ENCODE measurements around the gene COL27A1. TPM values are rescaled to one million over a fixed set of nuclear protein-coding genes. Genes with fewer than 3 reads are reported as not detected.

Gene COL27A1
- total and polyA plus RNA-seq, 2 experiments from 2014 or later: 10.5 to 18.0 TPM

DNA sequence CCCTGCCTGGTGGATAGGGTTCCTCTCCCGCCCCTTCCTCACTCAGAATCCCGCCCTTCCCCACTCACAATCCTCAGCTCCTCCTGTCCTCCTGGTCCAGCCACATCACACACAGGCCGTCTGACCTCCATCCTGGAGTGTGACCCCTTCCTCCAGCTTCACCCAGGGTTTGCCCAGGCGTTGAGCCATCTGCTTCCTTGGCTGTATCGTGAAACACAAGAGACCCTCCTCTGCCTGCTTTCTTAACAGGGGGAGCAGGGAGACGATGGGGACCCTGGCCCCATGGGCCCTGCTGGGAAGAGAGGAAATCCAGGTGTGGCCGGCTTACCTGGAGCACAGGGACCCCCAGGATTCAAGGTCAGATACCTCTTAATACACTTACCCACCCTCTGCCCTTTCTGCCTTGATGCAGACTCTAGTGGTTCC, 135.2 kb downstream of the COL27A1 start:
- Mint-ChIP-seq H3K4me3 (no peak overlapping the region), H3K27ac (no peak overlapping the region), H3K4me1 (peaks cover 20% of the 10 kb centered on the region), H3K9me3 (peaks cover 12% of the 10 kb centered on the region), H3K36me3 (ENCODE audit: low read depth) (peaks cover 31% of the 10 kb centered on the region), H3K27me3 (ENCODE audit: insufficient read depth, low read depth, poor library complexity) (no peaks in the 10 kb centered on the region)
- DNase-seq (ENCODE audit: low spot score) (no peak), ATAC-seq (no peak; the same call in 2 of the 3 replicates)
- H3K4me3 ChIP-seq: no peak overlapping the region
- peaks cover 27% of the 10 kb centered on the region for H3K36me3 ChIP-seq (ENCODE audit: insufficient read depth)
- no peaks in the 10 kb centered on the region for H4K20me1 ChIP-seq (replicated peaks; ENCODE audit: insufficient read depth)
- H3K27ac ChIP-seq (ENCODE audit: low read depth): no peak overlapping the region
- no peak overlapping the region for H3K4me2 ChIP-seq
- H3F3A ChIP-seq (replicated peaks; ENCODE audit: low read depth): no peaks in the 10 kb centered on the region
- TF ChIP-seq JUNB (IDR thresholded peaks at IDR 0.05; ENCODE audit: unreplicated experiment): no peak
- no peak for TF ChIP-seq STAT1 (IDR thresholded peaks at IDR 0.05; ENCODE audit: unreplicated experiment)
- TF ChIP-seq, protein P1, sequence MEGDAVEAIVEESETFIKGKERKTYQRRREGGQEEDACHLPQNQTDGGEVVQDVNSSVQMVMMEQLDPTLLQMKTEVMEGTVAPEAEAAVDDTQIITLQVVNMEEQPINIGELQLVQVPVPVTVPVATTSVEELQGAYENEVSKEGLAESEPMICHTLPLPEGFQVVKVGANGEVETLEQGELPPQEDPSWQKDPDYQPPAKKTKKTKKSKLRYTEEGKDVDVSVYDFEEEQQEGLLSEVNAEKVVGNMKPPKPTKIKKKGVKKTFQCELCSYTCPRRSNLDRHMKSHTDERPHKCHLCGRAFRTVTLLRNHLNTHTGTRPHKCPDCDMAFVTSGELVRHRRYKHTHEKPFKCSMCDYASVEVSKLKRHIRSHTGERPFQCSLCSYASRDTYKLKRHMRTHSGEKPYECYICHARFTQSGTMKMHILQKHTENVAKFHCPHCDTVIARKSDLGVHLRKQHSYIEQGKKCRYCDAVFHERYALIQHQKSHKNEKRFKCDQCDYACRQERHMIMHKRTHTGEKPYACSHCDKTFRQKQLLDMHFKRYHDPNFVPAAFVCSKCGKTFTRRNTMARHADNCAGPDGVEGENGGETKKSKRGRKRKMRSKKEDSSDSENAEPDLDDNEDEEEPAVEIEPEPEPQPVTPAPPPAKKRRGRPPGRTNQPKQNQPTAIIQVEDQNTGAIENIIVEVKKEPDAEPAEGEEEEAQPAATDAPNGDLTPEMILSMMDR (conservative IDR thresholded peaks at IDR 0.05; ENCODE audit: low read depth in 2 of 2): no peak
- TF ChIP-seq, protein P2, sequence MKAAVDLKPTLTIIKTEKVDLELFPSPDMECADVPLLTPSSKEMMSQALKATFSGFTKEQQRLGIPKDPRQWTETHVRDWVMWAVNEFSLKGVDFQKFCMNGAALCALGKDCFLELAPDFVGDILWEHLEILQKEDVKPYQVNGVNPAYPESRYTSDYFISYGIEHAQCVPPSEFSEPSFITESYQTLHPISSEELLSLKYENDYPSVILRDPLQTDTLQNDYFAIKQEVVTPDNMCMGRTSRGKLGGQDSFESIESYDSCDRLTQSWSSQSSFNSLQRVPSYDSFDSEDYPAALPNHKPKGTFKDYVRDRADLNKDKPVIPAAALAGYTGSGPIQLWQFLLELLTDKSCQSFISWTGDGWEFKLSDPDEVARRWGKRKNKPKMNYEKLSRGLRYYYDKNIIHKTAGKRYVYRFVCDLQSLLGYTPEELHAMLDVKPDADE (IDR thresholded peaks at IDR 0.05): no peak
- TF ChIP-seq POLR2AphosphoS5 (IDR thresholded peaks at IDR 0.05; ENCODE audit: low read depth): no peak
- TF ChIP-seq CREB1 (CRISPR knock-in tag; IDR thresholded peaks at IDR 0.05; ENCODE audit: low read depth): no peak
- no peak for TF ChIP-seq ZNF331 (CRISPR knock-in tag; IDR thresholded peaks at IDR 0.05; ENCODE audit: low read depth)
- no peak for TF ChIP-seq ZNF114 (CRISPR knock-in tag; IDR thresholded peaks at IDR 0.05)
- no peaks in the 10 kb centered on the region for H3K79me2 ChIP-seq (replicated peaks; ENCODE audit: insufficient read depth)
- H3K4me1 ChIP-seq (ENCODE audit: insufficient read depth): peaks cover 7% of the 10 kb centered on the region
- no peak overlapping the region for H2AFZ ChIP-seq
- no peaks in the 10 kb centered on the region for H3K27me3 ChIP-seq (ENCODE audit: insufficient read depth)
- H3K9me2 ChIP-seq (ENCODE audit: insufficient read depth): no peaks in the 10 kb centered on the region

DNA sequence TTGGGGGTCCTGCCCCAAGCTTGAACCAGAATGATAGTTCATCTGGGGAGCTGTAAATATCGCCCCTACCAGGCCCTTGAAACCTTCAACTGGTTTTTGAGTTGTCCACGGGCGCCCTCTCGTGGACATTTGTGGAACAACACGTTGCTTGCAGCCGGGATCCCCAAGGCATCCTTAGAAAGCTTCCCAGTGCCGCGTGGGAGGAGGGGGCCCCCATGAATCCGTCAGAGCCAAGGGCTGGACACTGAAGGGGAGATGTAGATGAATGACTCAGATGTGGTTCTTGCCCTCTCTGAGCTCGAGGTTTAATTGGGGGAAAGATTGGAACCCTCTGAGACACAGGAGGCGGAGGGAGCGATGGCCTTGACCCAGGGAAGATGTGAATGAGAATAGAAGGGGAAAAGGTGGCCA, 135.7 kb downstream of the COL27A1 start:
- H3K4me1 Mint-ChIP-seq: peaks cover 17% of the 10 kb centered on the region
- peaks cover 36% of the 10 kb centered on the region for H3K36me3 Mint-ChIP-seq (ENCODE audit: low read depth)
- TF ChIP-seq EZH2phosphoT487 (IDR thresholded peaks at IDR 0.05; ENCODE audit: unreplicated experiment) (no peak), CREB1 (CRISPR knock-in tag; IDR thresholded peaks at IDR 0.05; ENCODE audit: low read depth) (peak; percentile 19; the same call in 1 of the 2 replicates)
- TF ChIP-seq, protein P1 (conservative IDR thresholded peaks at IDR 0.05; ENCODE audit: low read depth in 2 of 2): peak; percentile 90 to 97
- TF ChIP-seq, protein P3, sequence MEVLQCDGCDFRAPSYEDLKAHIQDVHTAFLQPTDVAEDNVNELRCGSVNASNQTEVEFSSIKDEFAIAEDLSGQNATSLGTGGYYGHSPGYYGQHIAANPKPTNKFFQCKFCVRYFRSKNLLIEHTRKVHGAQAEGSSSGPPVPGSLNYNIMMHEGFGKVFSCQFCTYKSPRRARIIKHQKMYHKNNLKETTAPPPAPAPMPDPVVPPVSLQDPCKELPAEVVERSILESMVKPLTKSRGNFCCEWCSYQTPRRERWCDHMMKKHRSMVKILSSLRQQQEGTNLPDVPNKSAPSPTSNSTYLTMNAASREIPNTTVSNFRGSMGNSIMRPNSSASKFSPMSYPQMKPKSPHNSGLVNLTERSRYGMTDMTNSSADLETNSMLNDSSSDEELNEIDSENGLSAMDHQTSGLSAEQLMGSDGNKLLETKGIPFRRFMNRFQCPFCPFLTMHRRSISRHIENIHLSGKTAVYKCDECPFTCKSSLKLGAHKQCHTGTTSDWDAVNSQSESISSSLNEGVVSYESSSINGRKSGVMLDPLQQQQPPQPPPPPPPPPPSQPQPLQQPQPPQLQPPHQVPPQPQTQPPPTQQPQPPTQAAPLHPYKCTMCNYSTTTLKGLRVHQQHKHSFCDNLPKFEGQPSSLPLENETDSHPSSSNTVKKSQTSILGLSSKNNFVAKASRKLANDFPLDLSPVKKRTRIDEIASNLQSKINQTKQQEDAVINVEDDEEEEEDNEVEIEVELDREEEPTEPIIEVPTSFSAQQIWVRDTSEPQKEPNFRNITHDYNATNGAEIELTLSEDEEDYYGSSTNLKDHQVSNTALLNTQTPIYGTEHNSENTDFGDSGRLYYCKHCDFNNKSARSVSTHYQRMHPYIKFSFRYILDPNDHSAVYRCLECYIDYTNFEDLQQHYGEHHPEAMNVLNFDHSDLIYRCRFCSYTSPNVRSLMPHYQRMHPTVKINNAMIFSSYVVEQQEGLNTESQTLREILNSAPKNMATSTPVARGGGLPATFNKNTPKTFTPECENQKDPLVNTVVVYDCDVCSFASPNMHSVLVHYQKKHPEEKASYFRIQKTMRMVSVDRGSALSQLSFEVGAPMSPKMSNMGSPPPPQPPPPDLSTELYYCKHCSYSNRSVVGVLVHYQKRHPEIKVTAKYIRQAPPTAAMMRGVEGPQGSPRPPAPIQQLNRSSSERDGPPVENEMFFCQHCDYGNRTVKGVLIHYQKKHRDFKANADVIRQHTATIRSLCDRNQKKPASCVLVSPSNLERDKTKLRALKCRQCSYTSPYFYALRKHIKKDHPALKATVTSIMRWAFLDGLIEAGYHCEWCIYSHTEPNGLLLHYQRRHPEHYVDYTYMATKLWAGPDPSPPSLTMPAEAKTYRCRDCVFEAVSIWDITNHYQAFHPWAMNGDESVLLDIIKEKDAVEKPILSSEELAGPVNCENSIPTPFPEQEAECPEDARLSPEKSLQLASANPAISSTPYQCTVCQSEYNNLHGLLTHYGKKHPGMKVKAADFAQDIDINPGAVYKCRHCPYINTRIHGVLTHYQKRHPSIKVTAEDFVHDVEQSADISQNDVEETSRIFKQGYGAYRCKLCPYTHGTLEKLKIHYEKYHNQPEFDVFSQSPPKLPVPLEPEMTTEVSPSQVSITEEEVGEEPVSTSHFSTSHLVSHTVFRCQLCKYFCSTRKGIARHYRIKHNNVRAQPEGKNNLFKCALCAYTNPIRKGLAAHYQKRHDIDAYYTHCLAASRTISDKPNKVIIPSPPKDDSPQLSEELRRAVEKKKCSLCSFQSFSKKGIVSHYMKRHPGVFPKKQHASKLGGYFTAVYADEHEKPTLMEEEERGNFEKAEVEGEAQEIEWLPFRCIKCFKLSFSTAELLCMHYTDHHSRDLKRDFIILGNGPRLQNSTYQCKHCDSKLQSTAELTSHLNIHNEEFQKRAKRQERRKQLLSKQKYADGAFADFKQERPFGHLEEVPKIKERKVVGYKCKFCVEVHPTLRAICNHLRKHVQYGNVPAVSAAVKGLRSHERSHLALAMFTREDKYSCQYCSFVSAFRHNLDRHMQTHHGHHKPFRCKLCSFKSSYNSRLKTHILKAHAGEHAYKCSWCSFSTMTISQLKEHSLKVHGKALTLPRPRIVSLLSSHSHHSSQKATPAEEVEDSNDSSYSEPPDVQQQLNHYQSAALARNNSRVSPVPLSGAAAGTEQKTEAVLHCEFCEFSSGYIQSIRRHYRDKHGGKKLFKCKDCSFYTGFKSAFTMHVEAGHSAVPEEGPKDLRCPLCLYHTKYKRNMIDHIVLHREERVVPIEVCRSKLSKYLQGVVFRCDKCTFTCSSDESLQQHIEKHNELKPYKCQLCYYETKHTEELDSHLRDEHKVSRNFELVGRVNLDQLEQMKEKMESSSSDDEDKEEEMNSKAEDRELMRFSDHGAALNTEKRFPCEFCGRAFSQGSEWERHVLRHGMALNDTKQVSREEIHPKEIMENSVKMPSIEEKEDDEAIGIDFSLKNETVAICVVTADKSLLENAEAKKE (CRISPR knock-in tag; IDR thresholded peaks at IDR 0.05): no peak
- Histone ChIP-seq H3K79me2 (replicated peaks; ENCODE audit: insufficient read depth) (no peaks in the 10 kb centered on the region), H3K27me3 (ENCODE audit: insufficient read depth) (no peaks in the 10 kb centered on the region), H3K4me1 (ENCODE audit: insufficient read depth) (peaks cover 7% of the 10 kb centered on the region), H2AFZ (no peak overlapping the region), H3K27ac (ENCODE audit: low read depth) (no peak overlapping the region), H3K4me3 (no peak overlapping the region), H3K9me2 (ENCODE audit: insufficient read depth) (no peaks in the 10 kb centered on the region), H3F3A (replicated peaks; ENCODE audit: low read depth) (no peaks in the 10 kb centered on the region), H3K36me3 (ENCODE audit: insufficient read depth) (peaks cover 30% of the 10 kb centered on the region), H3K4me2 (no peak overlapping the region), H4K20me1 (replicated peaks; ENCODE audit: insufficient read depth) (no peaks in the 10 kb centered on the region)
- peaks cover 17% of the 10 kb centered on the region for H3K9me3 Mint-ChIP-seq
- ATAC-seq (peak; percentile 61), DNase-seq (ENCODE audit: low spot score) (peak; percentile 86)
- no peak overlapping the region for H3K4me3 Mint-ChIP-seq
- H3K27me3 Mint-ChIP-seq (ENCODE audit: insufficient read depth, low read depth, poor library complexity): no peaks in the 10 kb centered on the region
- 0 out of 2 replicates have a peak overlapping the region, but pooled peaks have one; percentile 42 for H3K27ac Mint-ChIP-seq

All from GM23338 (cell line).